HUES48 (cell line): ENCODE measurements around the gene PLOD2.

Experiments used
- H3K27ac ChIP-seq: one replicate; pipeline ENCODE4 v1.7.0; 2013; ENCODE audit warnings: low read depth, low read length, inconsistent platforms
- H3K27me3 ChIP-seq: 2 replicates; pipeline ENCODE4 v1.6.1; 2013; ENCODE audit warnings: mild to moderate bottlenecking, low read length; ENCODE audit not compliant: control insufficient read depth, insufficient read depth
- H3K36me3 ChIP-seq: 2 replicates; pipeline ENCODE4 v1.6.1; 2013; ENCODE audit warnings: low read length; ENCODE audit not compliant: control insufficient read depth, insufficient read depth
- H3K4me1 ChIP-seq: 2 replicates; pipeline ENCODE4 v1.6.1; 2013; ENCODE audit warnings: mild to moderate bottlenecking, low read length; ENCODE audit not compliant: control insufficient read depth, insufficient read depth
- H3K4me3 ChIP-seq: 2 replicates; pipeline ENCODE4 v1.5.1; 2013; ENCODE audit warnings: mild to moderate bottlenecking, low read depth, low read length
- H3K9ac ChIP-seq: 2 replicates; pipeline ENCODE4 v1.6.1; 2013; ENCODE audit warnings: mild to moderate bottlenecking, low read depth, low read length, moderate library complexity
- H3K9me3 ChIP-seq: 2 replicates; pipeline ENCODE4 v1.6.1; 2013; ENCODE audit warnings: low read length; ENCODE audit not compliant: control insufficient read depth, insufficient read depth

PLOD2 gene

GRCh38 chr3:146100825-146101444, 60.0 kb downstream of the PLOD2 start:
- no peaks in the 10 kb centered on the region; the same call in none of the 2 replicates for H3K36me3 ChIP-seq
- no peaks in the 10 kb centered on the region for H3K27me3 ChIP-seq
- H3K4me3 ChIP-seq, result no peak overlapping the region
- peaks cover 20% of the 10 kb centered on the region for H3K4me1 ChIP-seq
- no peak overlapping the region for H3K9ac ChIP-seq
- no peak overlapping the region for H3K27ac ChIP-seq
- no peaks in the 10 kb centered on the region for H3K9me3 ChIP-seq

- Histone ChIP-seq H3K4me3 (no peak overlapping the region), H3K27me3 (no peaks in the 10 kb centered on the region), H3K36me3 (no peaks in the 10 kb centered on the region; the same call in none of the 2 replicates), H3K27ac (no peak overlapping the region), H3K4me1 (peaks cover 20% of the 10 kb centered on the region), H3K9me3 (no peaks in the 10 kb centered on the region), H3K9ac (no peak overlapping the region)
Measured at GRCh38 chr3:146100180-146100579, 60.8 kb downstream of the PLOD2 start.

DNA sequence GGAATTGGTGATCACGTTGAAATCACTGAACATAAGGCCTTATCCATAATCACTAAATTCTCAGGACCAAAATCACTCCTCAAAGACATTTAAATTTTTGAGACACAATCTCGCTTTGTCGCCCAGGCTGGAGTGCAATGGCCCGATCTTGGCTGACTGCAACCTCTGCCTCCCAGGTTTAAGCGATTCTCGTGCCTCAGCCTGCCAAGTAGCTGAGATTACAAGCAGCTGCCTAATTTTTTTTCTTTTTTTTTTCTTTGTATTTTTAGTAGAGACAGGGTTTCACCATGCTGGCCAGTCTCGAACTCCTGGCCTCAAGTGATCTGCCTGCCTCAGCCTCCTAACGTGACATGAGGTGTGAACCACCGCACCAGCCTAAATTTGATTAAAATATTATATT, 61.7 kb downstream of the PLOD2 start:
- no peak overlapping the region for H3K4me3 ChIP-seq
- H3K9ac ChIP-seq, result no peak overlapping the region
- no peak overlapping the region for H3K27ac ChIP-seq
- H3K9me3 ChIP-seq, result no peaks in the 10 kb centered on the region
- no peaks in the 10 kb centered on the region; the same call in none of the 2 replicates for H3K36me3 ChIP-seq
- H3K4me1 ChIP-seq, result peaks cover 17% of the 10 kb centered on the region
- no peaks in the 10 kb centered on the region for H3K27me3 ChIP-seq

GRCh38 chr3:146093896-146094295, 67.1 kb downstream of the PLOD2 start:
- H3K27me3 ChIP-seq, result no peaks in the 10 kb centered on the region
- H3K4me1 ChIP-seq, result no peaks in the 10 kb centered on the region
- H3K9ac ChIP-seq, result no peak overlapping the region
- H3K4me3 ChIP-seq, result no peak overlapping the region
- H3K36me3 ChIP-seq, result no peaks in the 10 kb centered on the region
- H3K9me3 ChIP-seq, result no peaks in the 10 kb centered on the region
- H3K27ac ChIP-seq, result no peak overlapping the region

GRCh38 chr3:146092230-146092629, 68.8 kb downstream of the PLOD2 start:
- Histone ChIP-seq H3K36me3 (no peaks in the 10 kb centered on the region), H3K4me3 (no peak overlapping the region), H3K9ac (no peak overlapping the region), H3K27me3 (no peaks in the 10 kb centered on the region), H3K9me3 (no peaks in the 10 kb centered on the region), H3K4me1 (no peaks in the 10 kb centered on the region), H3K27ac (no peak overlapping the region)

DNA sequence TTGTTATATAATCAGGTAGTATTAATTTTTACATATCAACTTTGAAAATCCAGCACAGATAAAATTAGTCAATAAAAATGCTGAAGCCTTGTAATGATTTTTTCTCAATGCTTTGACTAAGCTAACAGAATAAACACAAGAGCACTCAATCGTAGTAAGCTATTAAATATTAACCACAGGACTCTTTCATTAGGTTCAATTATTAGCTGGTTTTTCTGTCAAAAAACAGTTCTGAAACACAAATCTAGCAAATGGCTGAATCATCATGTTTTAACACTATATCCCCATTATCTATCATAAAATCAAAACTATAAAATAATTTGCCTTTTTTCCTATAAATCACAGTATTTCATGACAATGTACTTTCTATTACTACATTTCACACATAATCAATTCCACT, 69.6 kb downstream of the PLOD2 start:
- H3K27ac ChIP-seq, result no peak overlapping the region
- no peaks in the 10 kb centered on the region for H3K4me1 ChIP-seq
- H3K4me3 ChIP-seq, result no peak overlapping the region
- H3K9ac ChIP-seq, result no peak overlapping the region
- H3K9me3 ChIP-seq, result no peaks in the 10 kb centered on the region
- H3K27me3 ChIP-seq, result no peaks in the 10 kb centered on the region
- H3K36me3 ChIP-seq, result no peaks in the 10 kb centered on the region

DNA sequence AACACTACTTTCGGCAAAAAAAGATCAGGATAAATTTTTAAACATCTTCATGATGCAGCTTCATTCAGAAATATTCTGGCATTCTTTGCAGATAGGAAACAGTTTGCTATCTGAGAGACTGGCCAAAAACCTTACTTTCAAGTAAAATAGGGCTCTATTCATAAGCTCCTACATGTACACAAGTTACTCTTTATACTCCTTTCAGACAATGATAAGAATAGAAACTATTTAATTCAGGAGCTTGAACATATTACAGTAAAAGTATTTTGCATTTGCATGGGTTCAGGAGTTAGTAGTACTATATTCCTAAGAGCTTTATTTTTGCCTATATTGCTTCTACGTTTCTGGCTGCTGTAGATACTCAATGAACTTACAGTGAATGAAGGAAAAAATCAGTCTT, 70.5 kb downstream of the PLOD2 start:
- no peak overlapping the region for H3K4me3 ChIP-seq
- no peaks in the 10 kb centered on the region for H3K27me3 ChIP-seq
- H3K36me3 ChIP-seq, result no peaks in the 10 kb centered on the region
- no peaks in the 10 kb centered on the region for H3K4me1 ChIP-seq
- no peak overlapping the region for H3K9ac ChIP-seq
- no peaks in the 10 kb centered on the region for H3K9me3 ChIP-seq
- no peak overlapping the region for H3K27ac ChIP-seq

DNA sequence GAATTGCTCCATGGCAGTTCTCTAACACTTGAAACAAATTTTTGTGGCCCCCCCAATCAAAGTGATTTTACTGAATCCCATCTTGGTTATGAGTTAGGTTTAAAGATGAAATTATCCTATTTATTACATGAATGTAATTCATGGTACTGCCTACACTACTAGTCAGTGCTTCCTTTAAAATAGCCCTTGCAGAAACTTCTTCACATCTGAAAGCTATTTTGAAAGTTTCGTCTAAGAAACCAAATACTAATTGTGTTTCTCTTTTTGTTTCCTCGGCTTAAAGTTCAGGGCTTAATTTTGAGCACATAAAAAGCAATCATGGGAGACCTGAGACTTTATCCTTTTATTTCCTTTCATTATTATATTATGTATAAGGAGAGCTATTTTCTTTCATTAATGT, 72.1 kb downstream of the PLOD2 start:
- no peaks in the 10 kb centered on the region for H3K36me3 ChIP-seq
- no peak overlapping the region for H3K27ac ChIP-seq

GRCh38 chr3:146087116-146087515, 73.9 kb downstream of the PLOD2 start:
- no peak overlapping the region for H3K4me3 ChIP-seq
- no peak overlapping the region for H3K27ac ChIP-seq
- H3K36me3 ChIP-seq, result no peaks in the 10 kb centered on the region
- H3K4me1 ChIP-seq, result no peaks in the 10 kb centered on the region
- H3K9ac ChIP-seq, result no peak overlapping the region
- H3K9me3 ChIP-seq, result no peaks in the 10 kb centered on the region
- no peaks in the 10 kb centered on the region for H3K27me3 ChIP-seq

More for the DNA sequence above, 72.1 kb downstream of the PLOD2 start:
- no peaks in the 10 kb centered on the region for H3K27me3 ChIP-seq
- no peak overlapping the region for H3K9ac ChIP-seq
- H3K4me1 ChIP-seq, result no peaks in the 10 kb centered on the region
- H3K4me3 ChIP-seq, result no peak overlapping the region
- H3K9me3 ChIP-seq, result no peaks in the 10 kb centered on the region

GRCh38 chr3:146086211-146086610, 74.8 kb downstream of the PLOD2 start:
- Histone ChIP-seq H3K4me3 (no peak overlapping the region), H3K36me3 (no peaks in the 10 kb centered on the region), H3K9ac (no peak overlapping the region)

GRCh38 chr3:146085678-146086077, 75.3 kb downstream of the PLOD2 start:
- no peaks in the 10 kb centered on the region for H3K36me3 ChIP-seq
- H3K4me3 ChIP-seq, result no peak overlapping the region
- H3K9ac ChIP-seq, result no peak overlapping the region
- no peak overlapping the region for H3K27ac ChIP-seq
- H3K27me3 ChIP-seq, result no peaks in the 10 kb centered on the region
- H3K9me3 ChIP-seq, result no peaks in the 10 kb centered on the region
- H3K4me1 ChIP-seq, result no peaks in the 10 kb centered on the region

More at GRCh38 chr3:146086211-146086610, 74.8 kb downstream of the PLOD2 start:
- Histone ChIP-seq H3K9me3 (no peaks in the 10 kb centered on the region), H3K4me1 (no peaks in the 10 kb centered on the region), H3K27me3 (no peaks in the 10 kb centered on the region), H3K27ac (no peak overlapping the region)
